Measurements from ENCODE around the gene VWA3A.

Gene VWA3A

DNA sequence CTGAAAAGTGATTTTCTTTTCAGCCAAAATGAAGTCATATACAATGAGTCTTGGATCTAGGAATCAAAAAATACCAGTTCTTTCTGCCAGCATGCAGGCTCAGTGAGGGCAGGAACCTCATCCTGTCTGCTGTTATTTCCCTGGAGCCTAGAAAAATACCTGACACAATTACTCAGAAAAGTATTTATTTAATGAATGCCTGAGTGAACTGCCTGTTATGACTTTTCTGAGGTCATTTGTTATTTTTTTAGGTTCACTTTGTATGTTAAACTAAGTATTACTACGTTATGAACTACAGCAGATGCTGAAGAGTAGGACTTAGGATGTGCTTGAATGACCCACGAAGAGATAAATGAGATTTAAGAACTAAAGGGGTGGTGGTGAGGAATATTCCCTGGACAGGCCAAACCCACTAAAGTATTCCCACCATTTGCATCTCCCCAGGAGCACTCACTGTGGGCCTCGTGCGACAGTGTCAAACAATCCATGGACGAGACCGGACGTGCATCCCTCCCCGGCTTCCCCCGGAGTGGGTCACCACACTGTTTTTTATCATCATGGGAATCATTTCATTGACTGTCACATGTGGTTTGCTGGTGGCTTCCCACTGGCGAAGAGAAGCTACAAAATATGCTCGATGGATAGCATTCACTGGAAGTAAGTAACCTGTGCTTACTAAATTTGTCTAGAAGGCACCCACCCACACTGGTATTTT is 17.1 kb upstream of the VWA3A start:
- FAIRE-seq (no peak), DNase-seq (ENCODE audit: insufficient read length, low spot score) (no peak)
- TF ChIP-seq CTCF (IDR thresholded peaks at IDR 0.05; ENCODE audit: insufficient read depth, missing control alignments), result no peak

GRCh38 chr16:22075776-22076175 is 16.6 kb upstream of the VWA3A start:
- no peak for DNase-seq (ENCODE audit: insufficient read length, low spot score)
- no peak for FAIRE-seq
- TF ChIP-seq CTCF (IDR thresholded peaks at IDR 0.05; ENCODE audit: insufficient read depth, missing control alignments), result no peak

DNA sequence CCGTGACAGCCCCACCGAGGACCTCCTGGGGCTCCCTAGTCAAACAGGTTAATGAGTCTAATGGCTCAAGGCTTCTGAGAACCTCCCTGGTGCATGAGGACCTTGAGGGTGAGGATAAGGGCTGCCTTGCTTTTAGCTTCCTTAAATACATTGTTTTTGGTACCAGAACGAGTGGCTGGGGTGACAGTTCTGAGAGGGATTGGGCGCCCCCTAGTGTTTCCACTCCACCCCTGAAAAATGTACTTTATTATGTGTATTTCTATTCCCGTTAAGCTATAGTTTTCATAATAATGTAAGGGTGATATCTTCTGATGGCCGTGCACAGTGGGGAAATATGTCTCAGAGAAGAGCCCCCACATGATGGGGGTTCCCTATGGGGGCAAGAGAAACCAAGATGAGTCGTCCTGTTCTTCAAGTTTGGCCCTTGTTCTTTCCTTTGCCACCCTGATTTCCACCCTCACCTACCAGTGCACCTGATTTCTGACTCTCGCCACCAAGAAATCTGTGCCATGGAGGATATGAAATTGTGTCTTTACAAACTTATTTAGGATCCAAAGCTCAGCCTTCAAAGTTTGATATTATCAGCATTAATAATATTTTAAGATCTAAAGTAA is 14.5 kb upstream of the VWA3A start:
- DNase-seq (ENCODE audit: insufficient read length, low spot score) (peak; percentile 28), FAIRE-seq (no peak)

DNA sequence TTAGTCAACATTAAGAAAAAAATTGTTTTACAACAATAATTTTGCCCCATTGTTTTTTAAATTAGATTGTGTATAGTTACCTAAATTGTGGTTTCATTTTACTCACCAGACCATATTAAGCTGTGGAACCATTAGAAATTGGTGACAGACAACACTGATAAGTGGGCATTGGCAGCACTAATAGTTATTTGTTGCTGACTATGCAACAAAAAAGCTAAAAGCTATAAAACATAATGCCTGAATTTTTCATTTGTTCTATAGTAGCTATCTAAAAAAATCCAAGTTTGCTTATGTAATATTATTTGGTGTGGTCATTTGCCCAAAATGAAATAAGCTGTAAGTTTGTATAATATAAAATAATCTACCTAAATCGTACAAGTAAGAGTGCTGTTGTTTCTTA is 13.7 kb upstream of the VWA3A start:
- FAIRE-seq (no peak), DNase-seq (ENCODE audit: insufficient read length, low spot score) (no peak)
- no peak for TF ChIP-seq CTCF (IDR thresholded peaks at IDR 0.05; ENCODE audit: insufficient read depth, missing control alignments)

More for the DNA sequence above, 14.5 kb upstream of the VWA3A start:
- TF ChIP-seq CTCF (IDR thresholded peaks at IDR 0.05; ENCODE audit: insufficient read depth, missing control alignments), result peak; percentile 82

GRCh38 chr16:22081050-22081449 is 11.3 kb upstream of the VWA3A start:
- FAIRE-seq (no peak), DNase-seq (ENCODE audit: insufficient read length, low spot score) (no peak)
- TF ChIP-seq CTCF (IDR thresholded peaks at IDR 0.05; ENCODE audit: insufficient read depth, missing control alignments), result no peak

GRCh38 chr16:22086440-22086839 is 5.9 kb upstream of the VWA3A start:
- no peak for DNase-seq (ENCODE audit: insufficient read length, low spot score)
- no peak for FAIRE-seq
- TF ChIP-seq CTCF (IDR thresholded peaks at IDR 0.05; ENCODE audit: insufficient read depth, missing control alignments), result no peak

DNA sequence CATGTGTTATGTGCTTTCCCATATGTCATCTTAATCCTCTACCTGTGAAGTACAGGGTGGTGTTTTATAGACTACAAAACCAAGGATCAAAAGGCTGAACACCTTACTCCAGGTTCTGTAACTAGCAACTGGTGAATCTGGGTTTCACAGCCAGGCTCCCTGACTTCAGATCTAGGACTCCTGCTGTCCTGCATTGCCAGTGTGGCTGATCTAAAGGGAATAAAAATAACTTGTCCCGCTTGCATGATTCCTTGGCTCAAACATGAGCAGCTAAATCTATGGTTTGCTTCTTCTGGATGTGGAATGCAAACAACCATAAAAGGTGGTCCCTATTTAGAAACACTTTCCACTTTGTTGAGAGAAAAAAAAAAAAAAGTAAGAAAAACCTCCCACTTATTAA is 3.7 kb upstream of the VWA3A start:
- FAIRE-seq, result no peak
- DNase-seq (ENCODE audit: insufficient read length, low spot score), result no peak
- no peak for TF ChIP-seq CTCF (IDR thresholded peaks at IDR 0.05; ENCODE audit: insufficient read depth, missing control alignments)
